Non-pigmented ciliary epithelial cell (primary cell): Measurements from ENCODE around the gene ADGRE3.
A peak's percentile ranks its signal among the peaks of the same experiment; 100 is the strongest.
"Not testable (repeated sequence)": the region's sequence is repeated elsewhere in the genome, so short reads cannot be mapped to it uniquely, and the experiment has no call there.

ENCODE experiments used
- DNase-seq: peaks from one replicate; pipeline ENCODE4 v3.0.0-alpha.2; 2010; ENCODE audit warnings: low read depth

ADGRE3 gene

GRCh38 chr19:14595558-14595957 is 79.1 kb downstream of the ADGRE3 start:
- DNase-seq = no peak

DNA sequence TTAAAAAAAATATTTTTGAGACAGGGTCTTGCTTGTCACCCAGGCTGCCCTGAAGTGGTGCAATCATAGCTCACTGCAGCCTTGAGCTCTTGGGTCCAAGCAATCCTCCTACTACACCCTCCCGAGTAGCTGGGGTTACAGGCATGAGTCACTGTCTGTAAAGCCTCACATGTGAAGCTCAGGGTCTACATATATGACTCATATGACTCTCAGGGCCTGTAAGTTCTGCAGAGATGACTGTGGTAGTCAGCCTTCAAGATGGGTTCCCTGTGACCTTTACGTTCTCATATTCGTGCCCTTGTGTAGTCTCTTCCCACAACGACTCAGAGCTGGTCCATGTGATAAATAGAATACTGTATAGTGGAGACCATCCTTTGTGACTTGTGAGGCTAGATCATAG is 85.2 kb downstream of the ADGRE3 start:
- DNase-seq = not testable (repeated sequence)

- DNase-seq = peak; percentile 36
Measured at GRCh38 chr19:14585187-14585586, 89.5 kb downstream of the ADGRE3 start.

DNA sequence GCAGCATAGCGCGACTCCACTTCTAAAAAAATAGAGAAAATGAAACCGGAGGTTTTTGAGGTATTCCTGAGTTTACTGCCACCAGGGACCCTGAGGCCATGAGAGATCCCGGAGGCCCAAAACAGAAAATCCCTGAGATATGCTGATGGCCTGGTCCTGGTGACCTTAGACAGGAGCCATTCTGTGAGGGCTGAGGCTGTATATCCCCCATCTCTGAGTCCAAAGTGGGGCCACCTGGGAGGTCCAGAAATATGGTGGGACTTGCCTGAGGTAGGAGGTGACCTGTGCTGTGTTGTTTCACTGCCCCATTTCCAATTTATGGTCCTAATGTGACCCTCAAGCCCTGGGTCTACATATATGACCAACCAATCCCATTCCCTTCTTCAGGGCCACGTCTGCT is 90.3 kb downstream of the ADGRE3 start:
- DNase-seq = not testable (repeated sequence)

- DNase-seq = no peak
Measured at GRCh38 chr19:14582894-14583340, 91.7 kb downstream of the ADGRE3 start, which contains the start of gene CLEC17A. CLEC17A (plus strand) TSS chr19:14583084; CDS start chr19:14583161, 77 bp downstream.

DNA sequence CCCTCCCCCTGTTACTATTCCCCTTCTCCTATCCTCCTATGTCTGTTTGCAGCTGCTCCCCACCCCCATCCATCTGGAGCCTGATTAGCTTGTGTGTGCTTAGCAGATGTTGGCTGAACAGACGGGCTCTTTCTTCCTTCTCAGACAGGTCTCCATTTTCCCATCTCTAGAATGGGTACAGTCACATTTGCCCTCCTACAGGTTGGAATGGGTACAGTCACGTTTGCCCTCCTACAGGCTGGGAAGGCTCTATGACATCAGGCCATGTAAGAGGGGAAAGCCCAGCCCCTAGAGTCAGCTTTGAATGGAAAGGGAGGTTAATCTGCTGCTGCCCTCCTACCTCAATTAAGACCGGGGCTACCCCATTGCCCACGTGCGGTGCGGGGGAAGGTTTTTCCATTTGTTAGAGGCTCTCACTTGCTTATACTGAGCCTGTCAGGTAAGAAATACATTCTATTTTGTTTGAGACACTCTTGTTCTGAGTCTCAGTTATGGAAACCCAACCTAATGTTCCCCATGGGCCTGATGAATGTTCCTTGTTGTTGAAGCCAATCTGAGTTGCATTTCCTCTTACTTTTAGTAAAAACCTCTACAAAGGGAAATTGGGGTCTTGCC is 93.9 kb downstream of the ADGRE3 start:
- no peak for DNase-seq

DNA sequence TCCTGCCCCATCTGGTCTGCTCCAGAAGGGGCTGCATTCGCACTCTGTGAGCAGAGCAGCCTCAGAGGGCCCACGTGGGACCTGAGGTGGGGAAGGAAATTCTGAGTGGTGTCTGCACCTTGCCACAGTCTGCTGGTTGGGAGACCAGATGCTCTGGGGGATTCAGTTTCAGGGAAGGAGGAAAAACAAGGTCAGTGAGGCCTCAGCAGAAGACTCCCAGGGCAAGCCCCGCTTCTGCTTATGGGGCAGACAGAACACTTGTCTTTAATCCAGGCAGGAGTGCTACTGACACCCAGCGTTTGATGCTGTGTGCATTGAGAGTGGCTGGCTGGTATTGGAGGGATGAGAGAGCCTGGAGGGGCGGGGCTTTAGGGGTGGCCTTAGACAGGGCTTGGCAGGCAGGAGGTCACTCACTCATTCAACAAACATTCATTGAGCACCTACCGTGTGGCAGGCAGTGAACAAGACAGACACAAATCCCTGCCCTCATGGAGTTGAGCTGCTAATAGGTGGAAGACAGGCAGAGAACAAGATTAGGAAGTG is 96.7 kb downstream of the ADGRE3 start:
- no peak for DNase-seq

DNA sequence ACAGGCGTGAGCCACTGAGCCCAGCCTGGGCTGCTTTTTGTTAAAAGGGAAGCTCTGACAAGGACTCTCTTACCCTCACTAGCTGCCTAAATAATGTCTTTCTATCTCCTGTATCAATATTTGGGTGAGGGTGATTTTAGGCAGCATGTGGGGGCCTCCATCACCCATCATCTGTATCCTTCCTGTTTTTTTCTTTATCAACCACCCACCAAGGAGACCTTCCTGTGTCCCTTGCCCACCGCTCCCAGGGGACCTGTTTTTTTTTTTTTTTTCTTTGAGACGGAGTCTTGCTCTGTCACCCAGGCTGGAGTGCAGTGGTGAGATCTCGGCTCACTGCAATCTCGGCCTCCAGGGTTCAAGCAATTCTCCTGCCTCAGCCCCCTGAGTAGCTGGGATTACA is 97.4 kb downstream of the ADGRE3 start:
- no peak for DNase-seq

GRCh38 chr19:14576363-14576762 is 98.3 kb downstream of the ADGRE3 start:
- DNase-seq = no peak

GRCh38 chr19:14575428-14575980 is 99.1 kb downstream of the ADGRE3 start:
- no peak for DNase-seq

DNA sequence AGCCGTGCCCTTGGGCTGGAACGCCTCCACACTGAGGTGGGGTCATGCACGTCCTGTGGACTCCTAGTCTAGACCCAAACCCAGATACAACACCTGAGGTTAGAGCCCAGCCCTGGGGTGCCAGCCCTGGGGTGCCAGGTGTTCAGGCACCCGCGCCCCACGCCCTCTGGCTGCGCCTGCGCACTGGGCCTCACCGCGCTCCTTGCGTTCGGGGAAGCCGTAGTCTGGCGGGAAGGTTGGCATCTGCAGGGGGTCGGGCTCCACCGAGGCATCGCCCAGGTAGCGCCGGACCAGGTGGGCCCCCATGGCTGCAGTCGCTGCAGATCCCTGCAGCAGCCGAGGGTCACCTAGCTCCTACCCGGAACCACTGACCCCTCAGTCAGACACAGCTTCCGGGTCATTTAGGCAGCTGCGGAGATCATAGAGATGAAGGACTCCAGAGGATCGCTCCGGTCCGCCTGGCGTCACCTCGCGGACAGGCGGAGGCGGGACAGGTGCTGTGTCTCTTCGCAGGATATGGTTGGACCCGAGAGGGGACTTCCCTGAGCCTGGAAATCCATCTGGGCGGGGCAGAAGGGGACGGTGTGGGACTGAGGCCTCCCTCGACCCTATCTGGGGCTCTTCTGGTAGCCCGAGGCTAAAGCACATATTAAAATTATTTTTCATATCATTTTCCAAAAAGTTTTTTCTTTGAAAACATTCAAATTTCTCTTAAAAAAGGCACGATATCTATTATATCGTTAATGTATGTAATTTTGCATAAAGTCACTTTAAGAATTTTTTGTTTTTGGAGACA is 102.8 kb downstream of the ADGRE3 start, which contains the start of gene NDUFB7:
TSS of gene NDUFB7 (minus strand) at position 372 of the 796 bp plus-strand sequence. CDS start at position 306, 66 bp downstream.
- peak; percentile 83 for DNase-seq

DNA sequence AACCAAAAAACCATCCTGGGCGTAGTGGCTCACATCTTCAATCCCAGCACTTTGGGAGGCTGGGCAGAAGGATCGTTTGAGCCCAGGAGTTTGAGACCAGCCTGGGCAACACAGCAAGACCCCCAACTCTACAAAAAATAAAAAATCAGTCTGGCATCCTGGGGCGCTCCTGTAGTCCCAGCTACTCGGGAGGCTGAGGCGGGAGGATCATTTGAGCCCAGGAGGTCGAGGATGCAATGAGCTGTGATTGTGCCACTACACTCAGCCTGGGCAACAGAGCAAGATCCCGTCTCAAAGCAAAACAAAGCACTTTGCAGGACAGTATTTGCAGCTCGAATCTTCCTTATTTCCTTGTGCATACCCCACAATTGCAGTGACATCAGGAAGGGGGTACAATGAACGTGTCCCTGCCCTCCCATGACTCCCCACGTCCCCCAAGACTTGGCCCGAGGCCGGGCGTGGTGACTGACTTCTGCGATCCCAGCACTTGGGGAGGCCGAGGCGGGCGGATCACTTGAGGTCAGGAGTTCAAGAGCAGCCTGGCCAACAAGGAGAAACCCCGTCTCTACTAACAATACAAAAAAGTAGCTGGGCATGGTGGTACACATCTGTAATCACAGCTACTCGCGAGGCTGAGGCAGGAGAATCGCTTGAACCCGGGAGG is 103.6 kb downstream of the ADGRE3 start:
- no peak for DNase-seq
